ENCODE results near the gene CHFR. TPM values are rescaled to one million over a fixed set of nuclear protein-coding genes. Genes with fewer than 3 reads are reported as not detected.
"Not testable (repeated sequence)": the region's sequence is repeated elsewhere in the genome, so short reads cannot be mapped to it uniquely, and the experiment has no call there.

The CHFR gene
- total RNA-seq, 4 donors from 2014 or later = 6.1 to 54.0 (median 21.5) TPM

DNA sequence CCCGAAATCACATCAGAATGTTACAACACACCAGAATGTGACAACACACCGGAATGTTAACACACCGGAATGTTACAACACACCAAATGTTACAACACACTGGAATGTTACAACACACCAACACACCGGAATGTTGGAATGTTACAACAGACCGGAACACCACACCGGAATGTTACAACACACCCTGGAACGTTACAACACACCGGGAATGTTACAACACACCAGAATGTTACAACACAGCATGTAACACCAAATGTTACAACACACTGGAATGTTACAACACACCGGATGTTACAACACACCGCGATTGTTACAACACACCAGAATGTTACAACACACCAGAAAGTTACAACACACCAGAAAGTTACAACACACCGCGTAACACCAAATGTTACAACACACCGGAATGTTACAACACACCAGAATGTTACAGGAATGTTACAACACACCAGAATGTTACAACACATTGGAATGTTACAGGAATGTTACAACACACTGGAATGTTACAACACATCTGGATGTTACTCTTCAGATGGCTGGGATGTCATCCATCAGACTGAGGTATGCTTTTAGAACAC is 21.1 kb downstream of the CHFR start:
- Histone ChIP-seq H3K27ac (peak overlapping the region in 1 of 2 donors; percentile 12), H3K27me3 (no peaks in the 10 kb centered on the region), H3K36me3 (no peaks in the 10 kb centered on the region), H3K9me3 (no peaks in the 10 kb centered on the region), H3K4me1 (no peaks in the 10 kb centered on the region), H3K4me3 (no peak overlapping the region)
- TF ChIP-seq, protein P1, sequence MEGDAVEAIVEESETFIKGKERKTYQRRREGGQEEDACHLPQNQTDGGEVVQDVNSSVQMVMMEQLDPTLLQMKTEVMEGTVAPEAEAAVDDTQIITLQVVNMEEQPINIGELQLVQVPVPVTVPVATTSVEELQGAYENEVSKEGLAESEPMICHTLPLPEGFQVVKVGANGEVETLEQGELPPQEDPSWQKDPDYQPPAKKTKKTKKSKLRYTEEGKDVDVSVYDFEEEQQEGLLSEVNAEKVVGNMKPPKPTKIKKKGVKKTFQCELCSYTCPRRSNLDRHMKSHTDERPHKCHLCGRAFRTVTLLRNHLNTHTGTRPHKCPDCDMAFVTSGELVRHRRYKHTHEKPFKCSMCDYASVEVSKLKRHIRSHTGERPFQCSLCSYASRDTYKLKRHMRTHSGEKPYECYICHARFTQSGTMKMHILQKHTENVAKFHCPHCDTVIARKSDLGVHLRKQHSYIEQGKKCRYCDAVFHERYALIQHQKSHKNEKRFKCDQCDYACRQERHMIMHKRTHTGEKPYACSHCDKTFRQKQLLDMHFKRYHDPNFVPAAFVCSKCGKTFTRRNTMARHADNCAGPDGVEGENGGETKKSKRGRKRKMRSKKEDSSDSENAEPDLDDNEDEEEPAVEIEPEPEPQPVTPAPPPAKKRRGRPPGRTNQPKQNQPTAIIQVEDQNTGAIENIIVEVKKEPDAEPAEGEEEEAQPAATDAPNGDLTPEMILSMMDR (IDR thresholded peaks at IDR 0.05) = no peak
- TF ChIP-seq POLR2A (IDR thresholded peaks at IDR 0.05) = no peak
- no peak for DNase-seq
- intact Hi-C loops (cut with DNase I; ENCODE audit: low total_unique reads) = no loop called here

GRCh38 chr12:132861558-132861957 is 25.8 kb downstream of the CHFR start:
- no peaks in the 10 kb centered on the region for H3K36me3 ChIP-seq

DNA sequence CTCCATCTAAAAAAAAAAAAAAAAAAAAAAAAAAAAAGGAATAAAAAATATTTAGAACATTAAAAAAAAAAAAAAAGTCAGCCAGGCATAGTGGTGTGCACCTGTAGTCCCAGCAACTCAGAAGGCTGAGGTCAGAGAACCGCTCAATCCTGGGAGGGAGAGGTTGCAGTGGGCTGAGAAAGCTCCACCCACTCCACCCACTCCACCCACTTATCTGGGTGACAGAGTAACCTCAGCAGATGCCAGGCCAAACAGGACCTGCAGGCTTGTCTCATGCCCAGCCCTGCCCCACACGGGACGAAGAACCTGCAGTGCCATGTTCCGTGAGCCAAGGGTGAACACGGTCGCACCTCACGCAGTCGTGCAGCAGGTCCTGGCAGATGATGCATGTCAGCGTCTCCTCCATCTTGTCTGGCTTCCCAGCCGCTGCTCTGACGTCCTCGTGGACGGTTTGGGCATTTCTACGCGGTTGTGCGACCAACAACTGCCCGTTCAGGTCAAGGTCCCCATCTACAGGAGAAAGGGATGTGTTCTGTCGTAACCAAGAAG is 28.6 kb downstream of the CHFR start:
- H3K27ac ChIP-seq = no peak overlapping the region
- H3K4me1 ChIP-seq = no peaks in the 10 kb centered on the region
- no peak overlapping the region for H3K4me3 ChIP-seq
- H3K9me3 ChIP-seq = no peaks in the 10 kb centered on the region
- intact Hi-C loops (cut with DNase I; ENCODE audit: low total_unique reads) = no loop called here
- no peak for DNase-seq
- H3K27me3 ChIP-seq = no peaks in the 10 kb centered on the region
- TF ChIP-seq, protein P1 (IDR thresholded peaks at IDR 0.05) = no peak
- TF ChIP-seq POLR2A (IDR thresholded peaks at IDR 0.05) = no peak
- H3K36me3 ChIP-seq = no peaks in the 10 kb centered on the region

More at GRCh38 chr12:132861558-132861957, 25.8 kb downstream of the CHFR start:
- TF ChIP-seq, protein P1 (IDR thresholded peaks at IDR 0.05) = no peak
- no peak for TF ChIP-seq POLR2A (IDR thresholded peaks at IDR 0.05)
- Histone ChIP-seq H3K9me3 (no peaks in the 10 kb centered on the region), H3K27ac (no peak overlapping the region), H3K4me1 (no peaks in the 10 kb centered on the region), H3K4me3 (no peak overlapping the region), H3K27me3 (no peaks in the 10 kb centered on the region)
- DNase-seq = no peak
- intact Hi-C loops (cut with DNase I; ENCODE audit: low total_unique reads) = no loop called here

GRCh38 chr12:132857019-132857418 is 30.4 kb downstream of the CHFR start:
- intact Hi-C loops (cut with DNase I; ENCODE audit: low total_unique reads); DNase-seq; H3K36me3 ChIP-seq; H3K4me1 ChIP-seq; H3K4me3 ChIP-seq; H3K27me3 ChIP-seq; H3K27ac ChIP-seq; H3K9me3 ChIP-seq: not testable (repeated sequence)

- Histone ChIP-seq H3K4me3 (no peak overlapping the region), H3K4me1 (no peaks in the 10 kb centered on the region), H3K27me3 (no peaks in the 10 kb centered on the region), H3K9me3 (no peaks in the 10 kb centered on the region), H3K27ac (no peak overlapping the region), H3K36me3 (no peaks in the 10 kb centered on the region)
- intact Hi-C loops (cut with DNase I; ENCODE audit: low total_unique reads) = no loop called here
- no peak for DNase-seq
- TF ChIP-seq, protein P1 (IDR thresholded peaks at IDR 0.05) = no peak
- no peak for TF ChIP-seq POLR2A (IDR thresholded peaks at IDR 0.05)
Measured at GRCh38 chr12:132856581-132856980, 30.8 kb downstream of the CHFR start.

GRCh38 chr12:132855211-132855610 is 32.2 kb downstream of the CHFR start:
- intact Hi-C loops (cut with DNase I; ENCODE audit: low total_unique reads); H3K9me3 ChIP-seq; H3K4me3 ChIP-seq; H3K27me3 ChIP-seq; H3K4me1 ChIP-seq; DNase-seq; H3K36me3 ChIP-seq; H3K27ac ChIP-seq: not testable (repeated sequence)

Measured in uterus (tissue), 4 donors.